Fibroblast of pulmonary artery (primary cell): ENCODE results near the gene TRAF1.

Source experiments
- DNase-seq: peaks from one replicate; pipeline ENCODE4 v3.0.0-alpha.2; 2010; ENCODE audit warnings: low read depth
- H3K4me3 ChIP-seq: replicated peaks from 2 replicates; pipeline ENCODE4 v1.5.1; 2011; ENCODE audit warnings: low read depth, mild to moderate bottlenecking, control low read depth, low read length, moderate library complexity
- CTCF ChIP-seq: IDR thresholded peaks from 2 replicates; pipeline ENCODE4 v1.5.1; 2011; ENCODE audit warnings: mild to moderate bottlenecking, control low read depth, low read length, inconsistent platforms; ENCODE audit errors: missing control alignments

Gene TRAF1

DNA sequence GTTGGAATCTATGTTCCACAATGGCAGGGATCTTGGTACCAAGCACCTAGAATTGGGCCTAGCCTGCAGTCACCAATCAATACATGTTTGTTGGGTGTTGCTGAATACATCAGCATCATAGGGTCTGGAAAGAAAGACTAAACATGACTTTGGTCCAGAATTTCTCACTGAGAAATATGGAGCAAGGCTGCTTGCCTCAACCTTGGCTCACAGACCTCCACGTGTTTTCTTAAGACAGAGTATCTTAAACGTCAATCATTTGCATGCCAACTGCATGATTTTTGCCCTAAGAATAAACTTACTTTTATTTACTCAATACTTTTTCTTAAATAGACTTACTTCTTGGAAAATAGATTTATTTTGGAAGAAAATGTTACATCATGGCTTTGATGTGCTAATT, 22.7 kb upstream of the TRAF1 start:
- TF ChIP-seq CTCF = no peak
- no peak for DNase-seq
- H3K4me3 ChIP-seq = no peak overlapping the region

- H3K4me3 ChIP-seq = no peak overlapping the region
- no peak for DNase-seq
- TF ChIP-seq CTCF = no peak
Measured at GRCh38 chr9:120948824-120949223, 22.2 kb upstream of the TRAF1 start.

DNA sequence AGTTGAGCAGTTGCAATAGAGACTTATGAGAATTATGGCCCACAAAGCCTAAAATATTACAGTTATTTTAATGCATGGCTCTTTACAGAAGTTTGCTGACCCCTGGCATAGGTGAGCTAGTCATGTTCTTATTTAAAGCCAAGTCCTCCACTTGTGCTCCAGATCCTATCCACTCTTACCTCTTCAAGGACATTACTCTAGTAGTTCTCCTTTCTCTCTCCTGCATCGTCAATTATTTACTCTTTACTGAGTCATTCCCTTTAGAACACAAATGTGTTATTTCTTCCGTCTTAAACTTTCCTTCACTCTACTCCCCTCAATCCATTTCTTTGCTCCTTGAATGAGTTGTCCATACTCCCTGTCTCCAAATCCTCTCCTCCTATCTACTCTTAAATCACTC, 20.6 kb upstream of the TRAF1 start:
- no peak for TF ChIP-seq CTCF
- H3K4me3 ChIP-seq = no peak overlapping the region
- no peak for DNase-seq

DNA sequence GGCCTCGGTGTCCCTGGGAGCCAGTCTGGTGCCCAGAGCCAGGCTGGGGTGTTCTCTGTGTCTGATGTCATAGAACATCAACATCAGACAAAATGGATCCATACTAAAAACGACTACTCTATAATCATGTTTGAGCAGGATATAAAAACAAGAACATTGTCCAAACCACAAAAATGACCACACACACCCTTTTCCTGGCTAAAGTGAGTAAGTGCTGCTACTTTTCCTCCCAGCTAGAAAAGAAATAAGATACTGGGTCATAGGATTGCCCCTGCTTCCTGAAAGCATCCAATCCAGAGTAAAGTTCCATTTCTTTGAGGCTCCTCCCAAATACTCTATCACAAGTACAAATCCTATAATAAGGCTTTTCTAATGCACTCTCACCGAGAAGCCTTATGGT, 19.7 kb upstream of the TRAF1 start:
- DNase-seq = peak; percentile 54
- TF ChIP-seq CTCF = no peak
- no peak overlapping the region for H3K4me3 ChIP-seq

DNA sequence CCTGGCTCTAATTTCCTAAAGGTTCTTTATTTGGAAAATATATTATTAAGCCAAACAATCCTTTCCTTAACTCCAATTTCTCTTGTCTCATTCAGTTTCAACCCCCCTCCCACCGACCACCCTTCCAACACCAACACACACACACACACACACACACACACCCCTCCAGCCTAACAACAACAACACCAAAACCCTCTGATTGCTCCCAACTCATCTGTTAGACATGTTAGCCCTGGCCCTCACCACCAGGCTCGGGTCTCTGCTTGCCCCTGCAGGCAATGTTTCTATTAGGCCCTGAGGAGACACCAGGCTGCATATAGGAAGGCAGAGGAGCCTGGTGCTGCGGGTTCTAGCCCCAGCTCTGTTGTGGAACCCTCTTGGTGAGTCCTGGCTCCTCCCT, 18.4 kb upstream of the TRAF1 start:
- no peak for TF ChIP-seq CTCF

DNA sequence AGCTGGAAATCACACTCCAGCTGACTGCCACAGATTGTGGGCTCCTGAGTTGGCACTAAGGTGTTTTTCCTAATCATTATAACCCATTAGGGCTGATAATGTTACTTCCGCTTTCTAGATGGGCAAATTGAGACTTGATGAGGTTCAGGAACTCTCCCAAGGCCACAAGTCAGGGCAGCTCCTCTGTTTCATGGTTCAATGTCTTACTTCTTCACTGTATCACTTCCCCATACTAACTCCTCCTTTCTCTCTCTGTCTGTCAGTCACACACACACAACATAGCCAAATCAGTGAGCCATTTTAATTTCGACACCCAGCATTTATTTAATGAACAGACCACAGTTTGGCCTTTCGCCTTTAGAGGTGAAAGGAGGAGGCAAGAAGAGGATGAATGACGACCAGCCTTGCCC, 17.8 kb upstream of the TRAF1 start:
- no peak for DNase-seq
- TF ChIP-seq CTCF = no peak
- no peak overlapping the region for H3K4me3 ChIP-seq

More for the DNA sequence above, 18.4 kb upstream of the TRAF1 start:
- H3K4me3 ChIP-seq = no peak overlapping the region
- DNase-seq = no peak

- DNase-seq = no peak
- H3K4me3 ChIP-seq = no peak overlapping the region
- TF ChIP-seq CTCF = no peak
Measured at GRCh38 chr9:120942186-120943001, 15.8 kb upstream of the TRAF1 start.
